ENCODE results near the gene KCNH1. TPM values are rescaled to one million over a fixed set of nuclear protein-coding genes. Genes with fewer than 3 reads are reported as not detected.

KCNH1 gene
- total RNA-seq, 2 donors from 2014 or later = 0.68 to 1.2 TPM

GRCh38 chr1:210882414-210883221, 251.3 kb downstream of the KCNH1 start:
- no peak for DNase-seq (ENCODE audit: low spot score)
- no peaks in the 10 kb centered on the region for H3K27me3 ChIP-seq (replicated peaks; ENCODE audit: insufficient read depth)
- H3K4me1 ChIP-seq (replicated peaks) = no peaks in the 10 kb centered on the region
- H3K4me3 ChIP-seq = no peak overlapping the region
- H3K36me3 ChIP-seq = no peaks in the 10 kb centered on the region
- H3K9me3 ChIP-seq = no peaks in the 10 kb centered on the region
- intact Hi-C loops (cut with DNase I) = no loop called here
- TF ChIP-seq, protein P1, sequence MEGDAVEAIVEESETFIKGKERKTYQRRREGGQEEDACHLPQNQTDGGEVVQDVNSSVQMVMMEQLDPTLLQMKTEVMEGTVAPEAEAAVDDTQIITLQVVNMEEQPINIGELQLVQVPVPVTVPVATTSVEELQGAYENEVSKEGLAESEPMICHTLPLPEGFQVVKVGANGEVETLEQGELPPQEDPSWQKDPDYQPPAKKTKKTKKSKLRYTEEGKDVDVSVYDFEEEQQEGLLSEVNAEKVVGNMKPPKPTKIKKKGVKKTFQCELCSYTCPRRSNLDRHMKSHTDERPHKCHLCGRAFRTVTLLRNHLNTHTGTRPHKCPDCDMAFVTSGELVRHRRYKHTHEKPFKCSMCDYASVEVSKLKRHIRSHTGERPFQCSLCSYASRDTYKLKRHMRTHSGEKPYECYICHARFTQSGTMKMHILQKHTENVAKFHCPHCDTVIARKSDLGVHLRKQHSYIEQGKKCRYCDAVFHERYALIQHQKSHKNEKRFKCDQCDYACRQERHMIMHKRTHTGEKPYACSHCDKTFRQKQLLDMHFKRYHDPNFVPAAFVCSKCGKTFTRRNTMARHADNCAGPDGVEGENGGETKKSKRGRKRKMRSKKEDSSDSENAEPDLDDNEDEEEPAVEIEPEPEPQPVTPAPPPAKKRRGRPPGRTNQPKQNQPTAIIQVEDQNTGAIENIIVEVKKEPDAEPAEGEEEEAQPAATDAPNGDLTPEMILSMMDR (IDR thresholded peaks at IDR 0.05) = no peak
- TF ChIP-seq POLR2A (IDR thresholded peaks at IDR 0.05) = no peak
- TF ChIP-seq POLR2AphosphoS5 (IDR thresholded peaks at IDR 0.05) = no peak
- WGBS = 78% methylated on average over 8 of the region's 8 CpGs
- H3K27ac ChIP-seq = no peak overlapping the region

DNA sequence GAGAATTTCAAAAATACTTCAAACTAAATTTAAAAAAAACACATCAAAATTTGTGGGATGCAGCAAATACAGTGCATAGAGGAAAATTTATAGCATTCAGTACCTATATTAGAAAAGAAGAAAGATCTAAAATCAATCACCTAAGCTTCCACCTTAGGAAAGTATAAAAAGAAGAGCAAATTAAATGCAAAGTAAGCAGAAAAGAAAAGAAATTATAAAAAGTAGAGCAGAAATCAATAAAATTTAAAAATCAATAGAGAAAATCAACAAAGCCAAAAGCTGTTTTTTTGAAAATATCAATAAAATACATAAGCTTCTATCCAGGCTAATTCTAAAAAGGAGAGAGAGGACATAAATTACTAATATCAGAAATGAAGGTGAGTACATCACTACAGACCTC, 255.4 kb downstream of the KCNH1 start:
- Histone ChIP-seq H3K4me1 (replicated peaks) (no peaks in the 10 kb centered on the region), H3K27me3 (replicated peaks; ENCODE audit: insufficient read depth) (no peaks in the 10 kb centered on the region), H3K9me3 (no peaks in the 10 kb centered on the region), H3K27ac (no peak overlapping the region), H3K4me3 (no peak overlapping the region), H3K36me3 (no peaks in the 10 kb centered on the region)
- DNase-seq (ENCODE audit: low spot score) = no peak
- TF ChIP-seq POLR2A (IDR thresholded peaks at IDR 0.05) (no peak), POLR2AphosphoS5 (IDR thresholded peaks at IDR 0.05) (no peak)
- TF ChIP-seq, protein P1 (IDR thresholded peaks at IDR 0.05) = no peak
- intact Hi-C loops (cut with DNase I) = no loop called here

DNA sequence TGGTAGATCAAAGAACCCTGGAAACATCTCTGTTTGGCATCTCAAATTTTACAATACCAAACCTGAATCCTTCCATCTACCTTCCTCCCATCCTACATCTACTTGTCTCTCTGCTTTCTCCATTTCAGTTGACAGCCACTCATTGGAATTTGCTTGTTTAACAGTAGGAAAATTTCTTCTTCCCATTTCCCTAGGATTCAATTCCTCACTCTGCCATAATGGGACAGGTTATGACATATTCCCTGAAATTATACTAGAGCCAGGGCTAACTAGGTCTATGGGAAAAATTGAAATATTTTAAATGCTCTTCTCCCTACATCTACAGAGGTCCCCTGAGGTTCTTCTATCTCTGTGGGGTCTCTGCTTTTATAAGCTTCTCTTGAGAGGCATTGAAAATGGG, 257.7 kb downstream of the KCNH1 start:
- Histone ChIP-seq H3K36me3 (no peaks in the 10 kb centered on the region), H3K9me3 (no peaks in the 10 kb centered on the region), H3K4me1 (replicated peaks) (no peaks in the 10 kb centered on the region), H3K4me3 (no peak overlapping the region), H3K27me3 (replicated peaks; ENCODE audit: insufficient read depth) (no peaks in the 10 kb centered on the region), H3K27ac (no peak overlapping the region)
- TF ChIP-seq, protein P1 (IDR thresholded peaks at IDR 0.05) = no peak
- TF ChIP-seq POLR2A (IDR thresholded peaks at IDR 0.05) = no peak
- no peak for TF ChIP-seq POLR2AphosphoS5 (IDR thresholded peaks at IDR 0.05)
- intact Hi-C loops (cut with DNase I) = no loop called here
- DNase-seq (ENCODE audit: low spot score) = no peak

- Histone ChIP-seq H3K27me3 (replicated peaks; ENCODE audit: insufficient read depth) (no peaks in the 10 kb centered on the region), H3K36me3 (no peaks in the 10 kb centered on the region), H3K9me3 (no peaks in the 10 kb centered on the region), H3K4me3 (no peak overlapping the region), H3K27ac (no peak overlapping the region), H3K4me1 (replicated peaks) (no peaks in the 10 kb centered on the region)
- 80% methylated on average over 2 of the region's 2 CpGs for WGBS
- TF ChIP-seq POLR2AphosphoS5 (IDR thresholded peaks at IDR 0.05) (no peak), POLR2A (IDR thresholded peaks at IDR 0.05) (no peak)
- TF ChIP-seq, protein P1 (IDR thresholded peaks at IDR 0.05) = no peak
- intact Hi-C loops (cut with DNase I) = no loop called here
- no peak for DNase-seq (ENCODE audit: low spot score)
Observed at GRCh38 chr1:210866532-210866931, 267.4 kb downstream of the KCNH1 start.

- Histone ChIP-seq H3K9me3 (no peaks in the 10 kb centered on the region), H3K36me3 (no peaks in the 10 kb centered on the region), H3K27me3 (replicated peaks; ENCODE audit: insufficient read depth) (no peaks in the 10 kb centered on the region), H3K27ac (no peak overlapping the region), H3K4me3 (no peak overlapping the region), H3K4me1 (replicated peaks) (no peaks in the 10 kb centered on the region)
- 32% methylated on average over 1 of the region's 1 CpG for WGBS
- TF ChIP-seq POLR2AphosphoS5 (IDR thresholded peaks at IDR 0.05) (no peak), POLR2A (IDR thresholded peaks at IDR 0.05) (no peak)
- TF ChIP-seq, protein P1 (IDR thresholded peaks at IDR 0.05) = no peak
- no peak for DNase-seq (ENCODE audit: low spot score)
- intact Hi-C loops (cut with DNase I) = no loop called here
Observed at GRCh38 chr1:210857705-210858104, 276.2 kb downstream of the KCNH1 start.

All from prostate gland (tissue), 2 donors.